Heart left ventricle (tissue), 16 donors: ENCODE results near the gene ADCY3. TPM values are rescaled to one million over a fixed set of nuclear protein-coding genes. Genes with fewer than 3 reads are reported as not detected.

Experiments
- ATAC-seq, 4 donors: fragments of 200-7000 bp; cut with Tn5 transposase; one replicate each; pipeline ENCODE4 v1.9.1; 2020 to 2022; ENCODE audit warnings: moderate library complexity in 4 of 4, mild to moderate bottlenecking in 3 of 4, moderate number of reproducible peaks in 1 of 4
- DNase-seq, 5 donors: peaks; one replicate each; pipeline ENCODE4 v3.0.0-alpha.2; 2020
- H3K27ac ChIP-seq, 12 donors: fragments of 200-600 bp; sonication (generic) in 4 of 12; one replicate each; pipeline versions ENCODE4 v1.5.0 to v1.8.0; 2016 to 2022; ENCODE audit warnings: mild to moderate bottlenecking in 2 of 12
- H3K27me3 ChIP-seq, 9 donors: fragments of 200-600 bp; sonication (generic) in 2 of 9; one replicate each; pipeline versions ENCODE4 v1.5.1 to v1.8.0; 2016 to 2022; ENCODE audit warnings: mild to moderate bottlenecking in 3 of 9
- H3K36me3 ChIP-seq, 9 donors: fragments of 200-600 bp; sonication (generic) in 2 of 9; one replicate each; pipeline versions ENCODE4 v1.5.0 to v1.8.0; 2018 to 2022; ENCODE audit warnings: mild to moderate bottlenecking in 2 of 9
- H3K4me1 ChIP-seq, 12 donors: fragments of 200-600 bp; sonication (generic) in 4 of 12; one replicate each; pipeline versions ENCODE4 v1.5.0 to v1.8.0; 2016 to 2022; ENCODE audit warnings: mild to moderate bottlenecking in 3 of 12
- H3K4me3 ChIP-seq, 12 donors: fragments of 200-600 bp; sonication (generic) in 4 of 12; one replicate each; pipeline versions ENCODE4 v1.5.0 to v1.8.0; 2017 to 2022; ENCODE audit warnings: mild to moderate bottlenecking in 9 of 12, moderate library complexity in 4 of 12
- H3K9me3 ChIP-seq, 12 donors: fragments of 200-600 bp; sonication (generic) in 4 of 12; one replicate each; pipeline versions ENCODE4 v1.5.0 to v1.8.0; 2016 to 2022; ENCODE audit warnings: mild to moderate bottlenecking in 1 of 12
- POLR2A ChIP-seq, 2 donors: fragments of 450-650 bp; IDR thresholded peaks; one replicate each; pipeline ENCODE4 v1.6.1; 2017; ENCODE audit warnings: antibody characterized with exemption in 2 of 2, mild to moderate bottlenecking in 2 of 2, moderate library complexity in 2 of 2
- WGBS, 4 donors: extraction: QIAGEN DNeasy Blood & Tissue Kit in 2 of 4; methylation state at CpG; one replicate each; pipeline versions ENCODE4 v1.1.5 to v1.1.7; 2013 to 2018; 5-methylcytosine and 5-hydroxymethylcytosine counted together
- intact Hi-C, 10 donors: fragments of 100-400 bp; cut with DNase I; formaldehyde crosslinking; loops; one replicate each; pipeline versions ENCODE4 v1.11.1 to v1.14.2; 2022
- polyA plus RNA-seq, 2 donors: library from polyadenylated mRNA; stranded (reverse); fragments of 200-250 nt; gene quantifications; one replicate each; pipeline ENCODE4 v1.2.3, GENCODE V29; 2013
- total RNA-seq, 9 donors: library from RNA; depleted of rRNA in 2 of 9; stranded (reverse); fragments of >200 nt in 2 of 9; fragmentation: NEBNext Ultra II Directional in 3 of 9; extraction: Animal tissue kit (Norgen Biotek cat#: 25700) in 3 of 9; gene quantifications; one replicate each; pipeline versions ENCODE4 v1.1.0 to v1.2.4, GENCODE V29; 2016 to 2023
- TF ChIP-seq, protein P1 (sequence below), 12 donors: fragments of 200-600 bp; sonication (generic) in 4 of 12; IDR thresholded peaks; one replicate each; pipeline versions ENCODE4 v1.5.0 to v1.8.0; 2018 to 2022; ENCODE audit warnings: antibody characterized with exemption in 12 of 12, mild to moderate bottlenecking in 5 of 12
- donor health status: ischemic (EF 13 %, LVEDD 7.1; RV severe dilation, severe dysfunction).
- donor health status: healthy with polysubstance abuse.
- donor health status: DM: no; HTN: yes; CAD: no.
- donor health status: DM: no; HTN: no; CAD: no.
- donor health status: ischemic (EF 25% LVEDD 6.9; RV normal size, moderate dysfunction).
- donor health status: ischemic (EF 25% LVEDD 5.7; RV mildly dilated, moderate dysfunction).
- donor health status: healthy.
- donor health status: DM: yes; HTN: yes; CAD: no.
- donor health status: ischemic (EF 35%, LVEDD 5.7; RV mildly dilated, moderate dysfunction).
- donor health status: nonischemic (EF 11% LVEDD 7.7; RV severe dilation, severe dysfunction).
- donor health status: DM: yes; HTN: yes; CAD: no.
- donor health status: PGD.
- donor health status: ischemic (EF 29% LVEDD 5.4; RV normal size, mild dysfunction).
- donor health status: nonischemic (EF 23%, LVEDD 6.1; RV moderate dilation, normal function).

Gene ADCY3
- total and polyA plus RNA-seq, 11 donors, result 9.3 to 36.0 (median 14.4) TPM

DNA sequence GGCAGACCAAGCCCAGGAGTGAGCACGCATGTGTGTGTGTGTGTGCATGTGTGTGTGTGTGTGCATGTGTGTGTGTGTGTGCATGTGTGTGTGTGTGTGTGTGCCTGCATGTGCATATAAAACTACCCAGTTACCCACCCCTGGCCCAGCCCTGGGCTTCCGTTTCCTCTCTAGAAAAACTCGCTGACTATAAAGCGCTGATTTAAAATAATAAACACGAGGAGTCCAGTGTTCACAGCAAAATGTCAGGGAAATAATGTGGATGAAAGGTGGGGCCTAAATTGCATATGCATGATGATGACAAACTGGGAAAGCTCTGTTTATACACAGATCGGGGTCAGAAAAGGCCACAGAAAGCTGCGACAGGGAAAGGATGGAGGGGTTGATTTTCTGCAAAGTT, 7.5 kb downstream of the ADCY3 start:
- H3K27ac ChIP-seq, result no peak overlapping the region
- TF ChIP-seq, protein P1, sequence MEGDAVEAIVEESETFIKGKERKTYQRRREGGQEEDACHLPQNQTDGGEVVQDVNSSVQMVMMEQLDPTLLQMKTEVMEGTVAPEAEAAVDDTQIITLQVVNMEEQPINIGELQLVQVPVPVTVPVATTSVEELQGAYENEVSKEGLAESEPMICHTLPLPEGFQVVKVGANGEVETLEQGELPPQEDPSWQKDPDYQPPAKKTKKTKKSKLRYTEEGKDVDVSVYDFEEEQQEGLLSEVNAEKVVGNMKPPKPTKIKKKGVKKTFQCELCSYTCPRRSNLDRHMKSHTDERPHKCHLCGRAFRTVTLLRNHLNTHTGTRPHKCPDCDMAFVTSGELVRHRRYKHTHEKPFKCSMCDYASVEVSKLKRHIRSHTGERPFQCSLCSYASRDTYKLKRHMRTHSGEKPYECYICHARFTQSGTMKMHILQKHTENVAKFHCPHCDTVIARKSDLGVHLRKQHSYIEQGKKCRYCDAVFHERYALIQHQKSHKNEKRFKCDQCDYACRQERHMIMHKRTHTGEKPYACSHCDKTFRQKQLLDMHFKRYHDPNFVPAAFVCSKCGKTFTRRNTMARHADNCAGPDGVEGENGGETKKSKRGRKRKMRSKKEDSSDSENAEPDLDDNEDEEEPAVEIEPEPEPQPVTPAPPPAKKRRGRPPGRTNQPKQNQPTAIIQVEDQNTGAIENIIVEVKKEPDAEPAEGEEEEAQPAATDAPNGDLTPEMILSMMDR (IDR thresholded peaks at IDR 0.05), result no peak
- no peak for TF ChIP-seq POLR2A (IDR thresholded peaks at IDR 0.05)
- H3K27me3 ChIP-seq, result no peaks in the 10 kb centered on the region
- peaks cover 0 to 3% (median 0%) of the 10 kb centered on the region in 9 donors for H3K36me3 ChIP-seq
- H3K9me3 ChIP-seq, result peaks cover 0 to 11% (median 2%) of the 10 kb centered on the region in 12 donors
- H3K4me3 ChIP-seq, result no peak overlapping the region
- H3K4me1 ChIP-seq, result peaks cover 0 to 15% (median 0%) of the 10 kb centered on the region in 12 donors
- ATAC-seq (no peak), DNase-seq (no peak)
- intact Hi-C loops, result no loop called here
- 83 to 87% (median 86%) methylated on average over 7 of the region's 7 CpGs for WGBS, 4 donors

GRCh38 chr2:24910245-24910644, 9.8 kb downstream of the ADCY3 start:
- ATAC-seq (no peak), DNase-seq (no peak)
- H3K4me1 ChIP-seq, result no peaks in the 10 kb centered on the region
- H3K27me3 ChIP-seq, result no peaks in the 10 kb centered on the region
- no peak overlapping the region for H3K4me3 ChIP-seq
- intact Hi-C loops, result no loop called here
- H3K9me3 ChIP-seq, result peaks cover 0 to 11% (median 2%) of the 10 kb centered on the region in 12 donors
- 96 to 99% (median 99%) methylated on average over 3 of the region's 3 CpGs for WGBS, 4 donors
- H3K27ac ChIP-seq, result no peak overlapping the region
- TF ChIP-seq, protein P1 (IDR thresholded peaks at IDR 0.05), result no peak
- TF ChIP-seq POLR2A (IDR thresholded peaks at IDR 0.05), result no peak
- peaks cover 0 to 3% (median 0%) of the 10 kb centered on the region in 9 donors for H3K36me3 ChIP-seq

DNA sequence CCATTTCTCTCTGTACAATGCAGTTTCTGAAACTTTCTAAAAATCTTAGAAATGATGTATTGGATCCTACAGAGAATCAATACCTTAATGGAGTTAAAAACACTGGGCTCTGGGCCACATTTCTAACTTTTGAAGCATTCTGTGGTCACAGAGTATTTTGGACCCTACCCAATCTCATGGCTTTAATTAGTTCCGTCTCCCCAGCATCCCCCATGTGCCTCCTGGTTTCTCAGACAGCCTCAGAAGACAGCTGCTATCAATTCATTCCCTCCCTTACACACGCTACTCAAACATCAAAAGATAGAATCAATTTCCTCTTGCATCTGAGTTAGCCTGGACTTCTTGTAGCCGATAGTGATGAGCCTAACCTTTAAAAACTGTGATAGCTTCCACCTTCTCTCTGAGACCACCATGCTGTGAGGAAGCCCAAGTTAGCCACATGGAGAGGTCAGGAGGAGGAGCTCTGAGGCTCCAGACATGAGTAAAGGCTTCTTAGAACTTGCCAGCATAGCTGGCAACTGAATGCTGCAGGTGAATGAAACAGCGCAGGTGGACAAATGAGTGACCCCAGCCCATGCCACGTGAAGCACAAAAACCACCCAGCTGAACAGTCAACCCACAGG, 10.4 kb downstream of the ADCY3 start:
- Histone ChIP-seq H3K27me3 (no peaks in the 10 kb centered on the region), H3K36me3 (peaks cover 0 to 3% (median 0%) of the 10 kb centered on the region in 9 donors), H3K4me1 (no peaks in the 10 kb centered on the region), H3K27ac (no peak overlapping the region), H3K9me3 (peaks cover 0 to 11% (median 2%) of the 10 kb centered on the region in 12 donors), H3K4me3 (no peak overlapping the region)
- 85 to 96% (median 91%) methylated on average over 5 of the region's 5 CpGs for WGBS, 4 donors
- intact Hi-C loops, result no loop called here
- ATAC-seq (no peak), DNase-seq (no peak)
- no peak for TF ChIP-seq POLR2A (IDR thresholded peaks at IDR 0.05)
- TF ChIP-seq, protein P1 (IDR thresholded peaks at IDR 0.05), result no peak

DNA sequence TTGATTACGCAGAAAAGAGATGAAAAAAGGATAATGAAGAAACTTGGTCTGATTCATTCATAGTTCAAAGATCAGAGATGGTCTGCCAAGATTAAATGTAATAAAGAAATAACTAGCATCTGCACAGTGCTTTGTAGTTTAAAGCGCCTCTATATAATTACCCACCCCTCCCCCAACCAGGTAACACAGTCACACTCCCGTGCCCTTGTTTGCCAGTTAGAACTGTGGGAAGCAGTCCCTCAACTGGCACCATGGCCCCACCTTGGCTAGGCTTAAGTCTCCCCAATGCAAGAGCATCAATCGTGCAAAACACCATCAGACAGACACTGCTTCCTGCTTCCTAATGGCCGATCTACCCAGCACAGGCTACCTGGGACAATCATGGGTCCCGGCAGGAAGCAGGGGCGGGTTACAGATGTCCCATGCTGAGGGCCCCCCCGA, 11.6 kb downstream of the ADCY3 start:
- Histone ChIP-seq H3K9me3 (peaks cover 0 to 11% (median 2%) of the 10 kb centered on the region in 12 donors), H3K4me3 (no peak overlapping the region), H3K36me3 (peaks cover 0 to 3% (median 0%) of the 10 kb centered on the region in 9 donors), H3K27ac (no peak overlapping the region), H3K4me1 (no peaks in the 10 kb centered on the region), H3K27me3 (no peaks in the 10 kb centered on the region)
- whole genome bisulfite sequencing, 4 donors, result 80 to 89% (median 85%) methylated on average over 8 of the region's 8 CpGs
- no peak for TF ChIP-seq POLR2A (IDR thresholded peaks at IDR 0.05)
- TF ChIP-seq, protein P1 (IDR thresholded peaks at IDR 0.05), result no peak
- intact Hi-C loops, result no loop called here
- DNase-seq (no peak), ATAC-seq (no peak)
